HG03457 (cell line): Measurements from ENCODE around the gene TMIGD2.
"Not testable (repeated sequence)": the region's sequence is repeated elsewhere in the genome, so short reads cannot be mapped to it uniquely, and the experiment has no call there.

ENCODE experiments used
- ATAC-seq: cut with Tn5 transposase; IDR thresholded peaks from one replicate; pipeline ENCODE4 v1.9.1; 2021; ENCODE audit warnings: moderate number of reproducible peaks; ENCODE audit not compliant: unreplicated experiment

The TMIGD2 gene

DNA sequence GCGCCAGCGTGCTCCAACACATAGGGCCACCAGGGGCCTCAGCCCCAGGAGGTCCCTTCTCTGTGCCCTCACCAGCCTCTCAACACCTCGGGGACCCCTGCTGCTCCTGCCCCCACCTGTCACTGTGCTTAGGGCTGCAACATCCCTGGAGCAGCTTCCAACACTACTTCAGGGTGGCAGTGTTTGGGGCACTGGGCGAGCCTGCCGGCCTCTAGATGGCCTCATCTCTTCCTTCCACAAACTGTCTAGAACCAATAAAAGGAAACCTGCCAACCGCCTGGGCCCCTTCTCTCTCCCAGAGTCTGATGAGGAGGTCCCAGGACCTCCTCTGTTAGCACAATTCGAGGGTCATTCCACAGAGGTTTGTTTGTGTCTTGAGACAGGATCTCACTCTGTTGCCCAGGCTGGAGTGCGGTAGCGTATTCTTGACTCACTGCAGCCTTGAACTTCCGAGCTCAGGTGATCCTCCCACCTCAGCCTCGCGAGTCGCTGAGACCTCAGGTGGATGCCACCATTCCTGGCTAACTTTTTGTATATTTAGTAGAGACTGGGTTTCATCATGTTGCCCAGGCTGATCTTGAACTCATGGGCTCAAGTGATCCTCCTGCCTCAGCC, 33.3 kb downstream of the TMIGD2 start:
- no peak for ATAC-seq

DNA sequence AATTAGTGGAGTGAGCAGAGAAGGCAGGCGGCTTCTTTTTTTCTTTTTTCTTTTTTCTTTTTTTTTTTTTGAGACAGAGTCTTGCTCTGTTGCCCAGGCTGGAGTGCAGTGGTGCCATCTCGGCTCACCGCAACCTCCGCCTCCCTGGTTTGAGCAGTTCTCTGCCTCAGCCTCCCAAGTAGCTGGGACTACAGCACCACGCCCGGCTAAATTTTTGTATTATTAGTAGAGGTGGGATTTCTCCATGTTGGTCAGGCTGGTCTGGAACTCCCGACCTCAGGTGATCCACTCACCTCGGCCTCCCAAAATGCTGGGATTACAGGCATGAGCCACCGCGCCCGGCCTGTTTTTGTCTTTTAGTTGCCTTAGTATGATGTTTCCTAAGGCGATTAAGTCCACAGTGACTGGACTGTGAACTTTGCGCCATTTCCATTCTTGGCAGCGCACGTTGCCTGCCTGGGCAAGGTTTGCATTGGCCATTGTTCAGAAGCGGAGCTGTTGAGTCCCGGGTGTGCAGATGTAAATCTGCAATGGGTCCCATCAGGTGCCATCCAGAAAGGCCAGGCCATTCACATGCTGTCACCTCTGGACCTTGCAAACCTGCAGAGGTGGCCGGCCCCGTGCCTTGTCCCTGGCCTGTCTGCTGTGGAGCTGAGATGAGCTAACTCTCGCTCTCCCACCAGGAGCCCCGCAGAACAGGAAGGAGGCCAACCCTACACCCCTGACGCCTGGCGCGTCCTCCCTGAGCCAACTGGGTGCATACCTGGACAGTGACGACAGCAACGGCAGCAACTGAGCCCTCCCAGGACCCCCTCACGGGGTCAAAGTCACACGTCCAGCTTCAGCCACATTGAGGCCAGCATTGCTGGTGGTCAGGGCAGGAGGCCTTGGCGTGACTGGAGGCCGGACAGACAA, 34.0 kb downstream of the TMIGD2 start:
- no peak for ATAC-seq

GRCh38 chr19:4267101-4267900, 34.9 kb downstream of the TMIGD2 start:
- ATAC-seq: no peak

DNA sequence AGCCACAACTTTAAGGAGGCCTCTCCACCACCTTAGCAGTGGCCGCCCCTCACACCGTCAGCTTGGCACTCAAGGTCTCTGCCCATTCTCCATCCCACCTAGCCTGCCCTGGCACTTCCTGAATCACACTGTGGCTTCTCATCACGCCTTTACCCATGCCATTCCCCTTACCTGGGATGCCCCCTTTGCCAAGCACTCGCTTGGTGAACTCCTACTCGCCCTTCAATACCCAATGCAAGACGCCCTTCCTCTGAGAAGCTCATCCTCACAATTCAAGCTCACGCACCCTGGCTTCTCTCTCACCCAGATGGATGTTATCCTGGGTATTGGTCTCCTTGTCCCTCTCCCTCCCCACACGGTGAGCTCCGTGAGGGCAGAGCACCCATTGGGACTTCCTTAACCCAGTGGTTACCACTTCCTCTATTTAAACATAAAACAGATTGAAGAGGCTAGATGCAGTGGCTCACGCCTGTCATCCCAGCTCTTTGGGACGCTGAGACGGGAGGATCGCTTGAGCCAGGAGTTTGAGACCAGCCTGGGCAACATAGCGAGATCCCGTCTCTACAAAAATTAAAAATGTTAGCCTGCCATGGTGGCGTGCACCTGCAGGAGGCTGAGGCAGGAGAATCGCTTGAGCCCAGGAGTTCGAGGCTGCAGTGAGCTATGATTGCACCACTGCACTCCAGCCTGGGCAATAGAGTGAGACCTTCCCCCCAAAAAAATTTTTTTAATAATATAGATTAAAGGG, 35.8 kb downstream of the TMIGD2 start:
- ATAC-seq: no peak

DNA sequence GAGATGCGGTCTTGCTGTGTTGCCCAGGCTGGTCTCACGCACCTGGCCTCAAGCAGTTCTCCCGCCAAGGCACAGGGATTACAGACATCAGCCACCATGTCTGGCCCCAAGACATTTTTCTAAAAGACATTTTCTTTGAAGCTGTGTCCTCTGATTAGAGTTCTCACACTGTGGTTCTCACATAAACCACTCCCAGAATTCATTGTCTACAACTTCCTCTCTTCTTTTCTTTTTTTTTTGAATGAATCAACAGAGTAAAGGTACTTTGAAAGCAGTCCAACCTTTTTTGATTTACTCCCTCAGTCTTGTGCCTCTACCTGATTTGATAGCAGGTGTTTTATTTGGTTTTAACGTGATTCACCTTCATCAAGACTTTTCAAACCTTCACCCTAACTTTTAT, 37.4 kb downstream of the TMIGD2 start:
- no peak for ATAC-seq

DNA sequence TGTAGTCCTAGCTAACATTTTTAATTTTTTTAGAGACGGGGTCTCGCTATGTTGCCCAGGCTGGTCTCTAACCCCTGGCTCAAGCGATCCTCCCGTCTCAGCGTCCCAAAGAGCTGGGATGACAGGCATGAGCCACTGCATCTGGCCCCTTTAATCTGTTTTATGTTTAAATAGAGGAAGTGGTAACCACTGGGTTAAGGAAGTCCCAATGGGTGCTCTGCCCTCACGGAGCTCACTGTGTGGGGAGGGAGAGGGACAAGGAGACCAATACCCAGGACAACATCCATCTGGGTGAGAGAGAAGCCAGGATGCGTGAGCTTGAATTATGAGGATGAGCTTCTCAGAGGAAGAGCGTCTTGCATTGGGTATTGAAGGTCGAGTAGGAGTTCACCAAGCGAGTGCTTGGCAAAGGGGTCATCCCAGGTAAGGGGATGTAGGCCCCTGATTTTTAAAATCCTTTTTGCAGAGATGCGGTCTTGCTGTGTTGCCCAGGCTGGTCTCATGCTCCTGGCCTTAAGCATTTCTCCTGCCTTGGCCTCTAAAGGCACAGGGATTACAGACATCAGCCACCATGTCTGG, 41.5 kb downstream of the TMIGD2 start:
- ATAC-seq: no peak

DNA sequence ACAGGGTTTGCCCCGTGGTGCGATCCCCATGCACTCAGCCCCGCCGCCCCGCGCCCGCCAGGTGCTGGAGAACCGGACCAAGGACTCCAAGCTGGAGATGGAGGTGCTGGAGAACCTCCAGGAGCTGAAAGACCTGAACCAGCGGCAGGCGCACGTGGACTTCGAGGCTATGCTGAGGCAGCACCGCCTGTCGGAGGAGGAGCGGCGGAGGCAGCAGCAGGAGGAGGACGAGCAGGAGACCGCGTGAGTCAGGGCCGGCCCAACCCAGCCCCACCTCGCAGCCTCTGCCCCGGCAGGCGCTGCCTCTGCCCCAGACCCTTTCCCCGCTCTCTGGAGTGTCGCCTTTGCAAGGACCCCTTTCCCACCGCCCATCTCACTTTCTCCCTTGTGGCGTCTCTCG, 44.0 kb downstream of the TMIGD2 start:
- no peak for ATAC-seq

DNA sequence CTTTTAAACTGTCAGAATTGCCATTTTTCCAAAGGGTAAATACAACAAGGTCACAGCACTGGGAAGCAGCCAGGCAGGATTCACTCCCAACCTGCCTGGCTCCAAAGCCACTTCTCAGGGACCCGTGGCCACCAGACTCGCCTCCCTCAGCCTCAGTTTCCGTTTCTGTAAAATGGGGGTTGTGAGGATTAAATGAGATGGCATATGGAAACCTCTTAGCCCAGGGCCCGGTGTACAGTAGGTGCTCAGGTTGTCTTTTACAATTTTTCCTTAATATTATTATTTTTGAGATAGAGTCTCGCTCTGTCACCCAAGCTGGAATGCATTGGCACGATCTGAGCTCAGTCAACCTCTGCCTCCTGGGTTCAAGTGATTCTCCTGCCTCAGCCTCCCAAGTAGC, 45.2 kb downstream of the TMIGD2 start:
- no peak for ATAC-seq

DNA sequence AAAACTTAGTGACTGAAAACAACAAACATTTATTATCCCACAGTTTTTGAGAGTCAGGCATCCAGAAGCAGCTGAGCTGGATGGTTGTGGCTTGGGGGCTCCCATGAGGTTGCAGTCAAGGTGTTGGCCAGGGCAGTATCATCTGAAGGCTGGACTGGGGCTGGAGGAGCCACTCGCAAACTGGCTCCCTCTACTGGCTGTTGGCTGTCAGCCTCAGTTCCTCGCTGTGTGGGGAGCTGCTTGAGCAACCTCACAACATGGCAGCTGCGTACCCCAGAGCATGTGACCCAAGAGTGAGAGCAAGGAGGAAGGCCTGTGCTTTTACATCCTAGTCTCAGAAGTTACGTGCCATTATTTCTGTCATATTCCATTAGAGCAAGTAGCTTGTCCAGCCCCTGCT, 45.6 kb downstream of the TMIGD2 start:
- ATAC-seq: no peak

DNA sequence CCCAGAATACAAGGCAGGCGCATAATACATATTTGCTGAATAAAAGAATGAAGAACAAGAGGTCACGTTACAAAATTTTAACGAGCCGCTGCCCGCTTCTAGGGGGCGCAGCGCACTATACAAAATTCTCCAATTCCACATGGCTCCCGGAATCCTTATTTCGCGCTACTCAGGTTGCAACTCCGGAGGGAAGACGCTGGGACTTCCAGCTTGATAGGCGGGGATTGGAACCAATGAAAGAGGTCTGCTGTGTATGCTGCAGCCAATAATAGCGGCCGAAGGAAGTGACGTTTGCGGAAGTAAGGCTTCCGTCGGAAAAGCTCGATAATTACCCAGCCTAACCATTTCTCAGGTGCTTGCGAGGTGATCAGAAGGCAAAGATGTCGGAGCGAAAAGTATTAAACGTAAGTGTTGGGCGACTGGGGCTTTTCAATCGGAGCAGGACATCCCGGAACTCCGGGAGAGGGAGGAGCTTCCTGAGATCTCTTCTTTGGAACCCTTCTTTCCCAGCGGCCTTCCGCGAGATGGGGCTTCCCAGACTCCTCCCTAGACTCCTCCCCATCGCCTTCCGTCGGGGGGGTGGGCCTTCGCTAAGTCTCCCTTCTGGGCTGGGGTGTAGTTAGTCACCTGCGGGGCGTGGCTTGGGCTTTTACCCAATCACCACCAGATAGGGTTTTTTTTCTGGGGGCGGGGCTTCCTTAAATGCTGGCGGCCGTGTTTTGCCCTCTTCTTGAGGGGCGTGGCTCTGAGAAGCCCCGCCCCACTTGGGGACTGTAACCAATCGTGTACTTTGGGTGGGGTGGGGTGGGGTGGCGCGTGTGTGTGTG, 55.2 kb downstream of the TMIGD2 start, which contains the start of gene YJU2:
Gene YJU2, plus strand, starts transcription at position 314 of the 827 bp plus-strand sequence. Its CDS starts 67 bp downstream, at position 381.
- ATAC-seq: peak; percentile 64

DNA sequence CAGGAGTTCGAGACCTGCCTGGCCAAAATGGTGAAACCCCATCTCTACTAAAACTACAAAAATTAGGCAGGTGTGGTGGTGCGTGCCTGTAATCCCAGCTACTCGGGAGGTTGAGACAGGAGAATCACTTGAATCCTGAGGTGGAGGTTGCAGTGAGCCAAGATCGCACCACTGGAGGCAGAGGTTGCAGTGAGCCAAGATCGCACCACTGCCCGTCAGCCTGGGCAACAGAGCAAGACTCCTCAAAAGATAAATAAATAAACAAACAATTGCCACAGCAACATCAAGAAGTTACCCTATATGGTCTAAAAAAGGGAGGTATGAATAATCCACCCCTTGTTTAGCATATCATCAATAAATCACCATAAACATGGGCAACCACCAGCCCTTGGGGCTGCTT, 56.3 kb downstream of the TMIGD2 start:
- ATAC-seq: not testable (repeated sequence)
